NT2/D1 (cell line): ENCODE results near the gene MBP.

Source experiments
- SUZ12 ChIP-seq: IDR thresholded peaks from 2 replicates; pipeline ENCODE4 v1.6.1; 2011; ENCODE audit not compliant: insufficient read length, insufficient read depth; ENCODE audit errors: extremely low read depth
- YY1 ChIP-seq: IDR thresholded peaks from 2 replicates; pipeline ENCODE4 v1.6.1; 2011; ENCODE audit not compliant: insufficient read length, insufficient read depth
- ZNF274 ChIP-seq: IDR thresholded peaks from 2 replicates; pipeline ENCODE4 v1.6.1; 2011; ENCODE audit warnings: mild to moderate bottlenecking, low read depth, low read length

DNA sequence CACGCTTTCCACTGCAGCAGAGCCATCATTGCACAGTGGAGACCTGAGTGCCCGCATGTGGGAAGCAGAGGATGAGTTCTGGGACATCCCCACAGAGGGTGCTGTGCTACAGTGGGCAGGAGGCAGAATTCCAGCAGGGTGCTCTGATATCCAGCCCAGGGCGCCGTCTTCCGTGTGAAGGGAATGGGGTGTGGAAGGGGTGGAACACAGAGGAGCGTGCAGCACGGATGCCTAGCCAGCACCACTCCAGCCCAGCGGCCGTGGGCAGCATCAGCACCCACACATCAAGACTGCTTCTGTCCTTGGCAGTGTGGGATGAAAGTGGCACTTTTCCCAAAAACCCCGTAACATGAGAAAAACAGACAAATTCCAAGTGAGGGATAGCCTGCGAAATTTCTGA lies 175.9 kb downstream of the MBP start:
- TF ChIP-seq ZNF274 = no peak
- TF ChIP-seq YY1 = no peak
- TF ChIP-seq SUZ12 = no peak
